Hair follicle dermal papilla cell (primary cell): ENCODE measurements around the gene TMEM39B. TPM values are rescaled to one million over a fixed set of nuclear protein-coding genes. Genes with fewer than 3 reads are reported as not detected.

Experiments
- small RNA-seq: library from RNA; depleted of rRNA; stranded (forward); fragments of <200 nt; gene quantifications from one replicate; pipeline ENCODE3, GENCODE V24; 2012
- total RNA-seq: library from RNA; depleted of rRNA; stranded (reverse); fragments of >200 nt; gene quantifications from 2 replicates; pipeline ENCODE4 v1.2.3, GENCODE V29; 2012

The TMEM39B gene
- 5.7 and 8.1 TPM in 2 replicates for total RNA-seq

DNA sequence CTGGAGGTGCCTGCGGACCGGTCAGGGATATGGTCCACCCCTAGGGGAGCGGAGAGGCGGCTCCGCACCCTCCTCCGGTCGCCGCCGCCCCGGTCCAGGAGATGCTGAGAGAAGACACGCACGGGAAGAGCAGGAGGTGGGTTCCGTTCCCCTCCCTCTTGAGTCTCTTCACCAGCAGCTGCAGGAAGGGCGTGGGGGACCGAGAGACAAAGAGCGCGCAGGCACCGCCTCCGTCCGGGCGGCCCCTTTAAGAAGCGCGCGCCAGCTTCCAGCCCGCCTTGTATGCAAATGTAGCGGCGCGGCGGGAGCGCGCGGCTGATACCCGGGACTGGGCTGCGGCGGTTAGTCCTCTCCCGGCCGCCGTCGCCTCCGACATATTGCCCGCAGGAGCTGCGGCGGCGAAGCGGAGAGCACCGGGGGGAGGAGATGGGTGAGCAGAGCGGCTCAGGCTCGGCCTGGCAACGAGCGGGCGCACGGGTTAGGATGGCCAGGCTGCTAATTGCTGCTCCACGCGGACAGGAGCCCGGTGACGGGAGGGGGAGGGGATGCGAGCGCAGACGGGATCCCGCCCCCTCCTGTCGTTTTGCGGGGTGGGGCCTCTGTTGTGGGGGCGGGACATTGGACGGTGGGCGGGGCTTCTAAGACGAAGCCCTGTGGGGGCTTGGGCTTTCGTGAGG lies at the start of gene TMEM39B:
Gene TMEM39B, plus strand, starts transcription at position 318 of the 677 bp plus-strand sequence. Its CDS starts 109 bp downstream, at position 427.

DNA sequence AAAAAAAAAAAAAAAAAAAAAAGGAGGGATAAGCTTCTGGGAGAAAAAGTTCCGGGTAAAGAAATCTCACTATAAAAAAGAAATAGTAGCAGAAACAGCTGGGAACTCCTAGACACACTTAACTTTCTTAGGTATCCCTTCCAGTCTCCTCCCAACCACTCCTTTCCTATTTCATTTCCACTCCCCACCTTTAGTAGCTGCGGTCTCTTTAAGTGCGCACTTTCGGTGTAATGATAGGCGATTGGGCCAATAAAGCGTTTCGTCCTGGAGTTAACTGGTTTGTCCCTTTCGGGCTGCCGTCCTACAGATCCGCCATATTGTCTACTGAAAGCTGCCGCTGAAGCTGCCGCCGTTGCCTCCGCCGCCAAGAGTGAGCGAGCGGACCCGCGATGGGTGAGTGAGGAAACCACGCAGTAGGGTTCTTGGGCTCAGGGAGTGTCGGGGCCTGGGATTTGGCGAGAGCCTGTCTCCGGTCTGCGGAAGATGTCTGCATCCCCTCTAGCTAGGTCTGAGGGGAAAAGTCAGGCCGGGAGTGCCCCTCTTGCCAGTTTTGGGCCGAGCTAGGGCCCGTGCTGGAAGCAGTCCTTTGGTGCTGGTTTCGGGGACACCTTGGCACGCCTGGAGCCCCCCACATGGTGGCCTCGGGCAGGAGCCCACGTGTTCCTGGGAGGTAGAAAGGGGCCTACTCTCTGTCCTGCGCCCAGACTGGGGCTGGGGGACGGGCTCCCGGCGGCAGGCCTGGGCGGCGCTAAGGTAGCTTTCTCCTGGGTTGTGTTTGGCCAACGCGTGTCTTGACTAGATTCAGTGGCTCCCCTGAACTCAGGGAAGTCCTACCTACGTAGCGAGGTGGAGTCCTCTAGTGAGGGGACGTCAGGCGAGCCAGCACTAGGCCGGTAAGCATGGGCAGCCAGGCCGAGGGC lies 35.3 kb downstream of the TMEM39B start, which contains the start of gene KPNA6:
Gene KPNA6, plus strand, starts transcription at position 315 of the 920 bp plus-strand sequence. Its CDS starts 75 bp downstream, at position 390.

Small RNAs within 50 kb of the gene (small RNA-seq; reads per million reads assigned to genes)
- gene MIR5585 = not detected
- gene RF00017 = not detected

Other genes with a start within 250 kb of the TMEM39B start
- 307 and 372 TPM in 2 replicates for gene PTP4A2, start 134.6 kb upstream of the TMEM39B start, total RNA-seq
- 43.3 and 45.2 TPM in 2 replicates for gene KHDRBS1, start 59.1 kb upstream of the TMEM39B start, total RNA-seq
- gene KPNA6, start 35.1 kb downstream of the TMEM39B start, total RNA-seq = 66.7 and 73.7 TPM in 2 replicates
- gene TXLNA, start 106.7 kb downstream of the TMEM39B start, total RNA-seq = 151 and 160 TPM in 2 replicates
- gene CCDC28B, start 127.7 kb downstream of the TMEM39B start, total RNA-seq = 10.1 and 11.8 TPM in 2 replicates
- gene IQCC, start 132.7 kb downstream of the TMEM39B start, total RNA-seq = 0.97 and 1.1 TPM in 2 replicates
- gene DCDC2B, start 136.2 kb downstream of the TMEM39B start, total RNA-seq = not detected in 2 replicates
- 18.8 and 23.9 TPM in 2 replicates for gene TMEM234, start 149.4 kb downstream of the TMEM39B start, total RNA-seq
- 228 and 249 TPM in 2 replicates for gene EIF3I, start 149.5 kb downstream of the TMEM39B start, total RNA-seq
- 2.4 and 2.7 TPM in 2 replicates for gene FAM167B, start 174.3 kb downstream of the TMEM39B start, total RNA-seq
- not detected in 2 replicates for gene LCK, start 178.3 kb downstream of the TMEM39B start, total RNA-seq
- 66.5 and 73.0 TPM in 2 replicates for gene HDAC1, start 219.1 kb downstream of the TMEM39B start, total RNA-seq